Endothelial cell of umbilical vein (primary cell): ENCODE measurements around the gene ABHD4. TPM values are rescaled to one million over a fixed set of nuclear protein-coding genes. Genes with fewer than 3 reads are reported as not detected.

Experiments used
- BruUV-seq: library from RNA; stranded (reverse); fragments of 400-500 nt; replicated peaks from 2 replicates; lab custom pipeline; 2021; lab: Mats Ljungman, UMichigan
- CTCF ChIA-PET: fragments of 300-600, 350-600 bp; sonication (Branson Sonifier 250); formaldehyde crosslinking; loops from one replicate; lab custom pipeline; 2021; ENCODE audit warnings: antibody characterized with exemption, inconsistent platforms; lab: Charles Lee
- POLR2A ChIA-PET: fragments of 300-600, 350-600 bp; sonication (Branson Sonifier 250); formaldehyde crosslinking; loops from one replicate; lab custom pipeline; 2021; ENCODE audit warnings: antibody characterized with exemption, inconsistent platforms; lab: Charles Lee
- DNase-seq: peaks from one replicate; pipeline ENCODE4 v3.0.0-alpha.2; 2011; ENCODE audit warnings: low read depth, low spot score
- FAIRE-seq: peaks from 2 replicates; lab custom pipeline; 2011; peaks lifted over from hg19 to GRCh38; lab: Jason Lieb, UNC
- H2AFZ ChIP-seq: 2 replicates; pipeline ENCODE4 v1.6.0; 2012; ENCODE audit warnings: low read depth, low read length, control low read depth, inconsistent platforms
- H3K27ac ChIP-seq: 2 replicates; pipeline ENCODE4 v1.5.1; 2011; ENCODE audit warnings: low read depth, mild to moderate bottlenecking, control low read depth, low read length, moderate library complexity; ENCODE audit not compliant: insufficient read depth
- H3K27me3 ChIP-seq, 2 experiments: 2 replicates each; pipeline versions ENCODE4 v1.6.0 to v1.6.1; 2011; ENCODE audit warnings: low read length in 2 of 2, mixed read lengths in 1 of 2; ENCODE audit not compliant: control insufficient read depth in 2 of 2, insufficient read depth in 2 of 2
- H3K36me3 ChIP-seq, 2 experiments: 2 replicates in 1 of 2; 3 replicates in 1 of 2; pipeline ENCODE4 v1.5.1; 2011; ENCODE audit warnings: low read length in 2 of 2, mild to moderate bottlenecking in 1 of 2, moderate library complexity in 1 of 2; ENCODE audit not compliant: control insufficient read depth in 2 of 2, insufficient read depth in 2 of 2; ENCODE audit errors: extremely low read depth in 1 of 2
- H3K4me1 ChIP-seq: 3 replicates; pipeline ENCODE4 v1.5.1; 2011; ENCODE audit warnings: mild to moderate bottlenecking, low read length; ENCODE audit not compliant: control insufficient read depth, insufficient read depth; ENCODE audit errors: extremely low read depth
- H3K4me2 ChIP-seq: 2 replicates; pipeline ENCODE4 v1.6.1; 2011; ENCODE audit warnings: low read length, control low read depth, mixed read lengths; ENCODE audit not compliant: insufficient read depth
- H3K4me3 ChIP-seq, 3 experiments: fragments of 200-600 bp in 1 of 3; sonication (generic), shearing (Covaris generic) in 1 of 3; replicated peaks in 1 of 3; 2 replicates each; pipeline ENCODE4 v1.5.1; 2011 to 2016; ENCODE audit warnings: control low read depth in 3 of 3, low read length in 3 of 3, mild to moderate bottlenecking in 2 of 3, inconsistent platforms in 1 of 3, low read depth in 1 of 3, moderate library complexity in 1 of 3; ENCODE audit not compliant: insufficient read depth in 1 of 3
- H3K79me2 ChIP-seq: 2 replicates; pipeline ENCODE4 v1.6.0; 2012; ENCODE audit warnings: low read length, inconsistent platforms; ENCODE audit not compliant: control insufficient read depth, insufficient read depth
- H3K9ac ChIP-seq: replicated peaks from 2 replicates; pipeline ENCODE3; 2011; ENCODE audit warnings: low read length, control low read depth; ENCODE audit not compliant: insufficient read depth; ENCODE audit errors: extremely low read depth
- H3K9me1 ChIP-seq: replicated peaks from 3 replicates; pipeline ENCODE4 v1.6.0; 2011; ENCODE audit warnings: mild to moderate bottlenecking, low read length; ENCODE audit not compliant: control insufficient read depth, insufficient read depth; ENCODE audit errors: extremely low read depth
- H3K9me3 ChIP-seq: replicated peaks from 2 replicates; pipeline ENCODE4 v1.5.1; 2012; ENCODE audit warnings: low read length, inconsistent platforms; ENCODE audit not compliant: control insufficient read depth, insufficient read depth
- H4K20me1 ChIP-seq: replicated peaks from 2 replicates; pipeline ENCODE3; 2011; ENCODE audit warnings: mild to moderate bottlenecking, low read length; ENCODE audit not compliant: control insufficient read depth, insufficient read depth; ENCODE audit errors: extremely low read depth
- CTCF ChIP-seq, 2 donors: IDR thresholded peaks; 1 replicate in 1 of 2; 2 replicates in 1 of 2; pipeline ENCODE4 v1.5.1; 2011; ENCODE audit warnings: low read length in 2 of 2, mild to moderate bottlenecking in 2 of 2, moderate library complexity in 2 of 2, control low read depth in 1 of 2, inconsistent platforms in 1 of 2, low read depth in 1 of 2; ENCODE audit not compliant: insufficient read depth in 1 of 2; ENCODE audit errors: extremely low read depth in 1 of 2
- EZH2 ChIP-seq: IDR thresholded peaks from 2 replicates; pipeline ENCODE4 v1.6.1; 2012; ENCODE audit warnings: borderline replicate concordance, low read depth, mild to moderate bottlenecking, moderate library complexity, low read length, inconsistent platforms; ENCODE audit not compliant: severe bottlenecking
- FOS ChIP-seq: IDR thresholded peaks from 2 replicates; pipeline ENCODE4 v1.6.1; 2011; ENCODE audit warnings: mild to moderate bottlenecking, low read length, moderate library complexity, borderline replicate concordance; ENCODE audit not compliant: insufficient read depth
- GATA2 ChIP-seq: IDR thresholded peaks from 2 replicates; pipeline ENCODE4 v1.7.0; 2011; ENCODE audit warnings: low read depth, mild to moderate bottlenecking, moderate library complexity, mixed read lengths, low read length; ENCODE audit not compliant: insufficient read length, insufficient read depth
- JUN ChIP-seq: IDR thresholded peaks from 2 replicates; pipeline ENCODE4 v1.6.1; 2011; ENCODE audit warnings: borderline replicate concordance, low read depth; ENCODE audit not compliant: insufficient read length, insufficient read depth
- MAX ChIP-seq: IDR thresholded peaks from 2 replicates; pipeline ENCODE4 v1.6.1; 2011; ENCODE audit not compliant: insufficient read depth, insufficient read length
- MYC ChIP-seq: IDR thresholded peaks from one replicate; pipeline ENCODE4 v1.6.1; 2011; ENCODE audit warnings: mild to moderate bottlenecking, low read depth, low read length
- POLR2A ChIP-seq: IDR thresholded peaks from 2 replicates; pipeline ENCODE4 v1.6.1; 2012; ENCODE audit warnings: low read depth, mild to moderate bottlenecking, control low read depth, low read length
- POLR2AphosphoS5 ChIP-seq: IDR thresholded peaks from 2 replicates; pipeline ENCODE4 v1.6.1; 2012; ENCODE audit warnings: low read depth, mild to moderate bottlenecking, control low read depth, low read length, moderate library complexity; ENCODE audit not compliant: insufficient read depth
- dilution Hi-C: fragments of 300-500 bp; cut with MboI; formaldehyde crosslinking; loops from one replicate; pipeline ENCODE4 v1.15.0; 2019; ENCODE audit warnings: low sequenced_read_pairs; ENCODE audit not compliant: extremely low pct_ligation_motif_present
- intact Hi-C: fragments of 100-400 bp; cut with micrococcal nuclease; formaldehyde crosslinking; loops from one replicate; pipeline ENCODE4 v1.10.0; 2022
- polyA plus RNA-seq, 4 experiments: library from polyadenylated mRNA; depleted of rRNA in 3 of 4; stranded (reverse) in 3 of 4; unstranded in 1 of 4; fragments of >200 nt; gene quantifications; 2 replicates each; pipeline versions ENCODE4 v1.2.1 to v1.2.3, GENCODE V29; 2011 to 2012; ENCODE audit warnings: missing spikeins in 1 of 4
- total RNA-seq: library from RNA; stranded (reverse); gene quantifications from 2 replicates; pipeline ENCODE4 v1.2.3, GENCODE V29; 2021

ABHD4 gene
- total and polyA plus RNA-seq, 2 donors (not counting 3 experiments of a cell fraction or from before 2014, with no cell fraction given), result 34.8 to 45.5 TPM

GRCh38 chr14:22656945-22657731 is 59.0 kb downstream of the ABHD4 start:
- Histone ChIP-seq H3K9me1 (no peaks in the 10 kb centered on the region), H3K9me3 (no peaks in the 10 kb centered on the region), H3K27me3 (no peaks in the 10 kb centered on the region), H3K27ac (peak overlapping the region; percentile 19), H3K4me2 (no peak overlapping the region), H3K9ac (no peak overlapping the region), H3K36me3 (no peaks in the 10 kb centered on the region), H2AFZ (no peak overlapping the region), H3K4me1 (peaks cover 35% of the 10 kb centered on the region), H3K79me2 (no peaks in the 10 kb centered on the region), H3K4me3 (no peak overlapping the region), H4K20me1 (no peaks in the 10 kb centered on the region)
- no TSS peak for BruUV-seq
- FAIRE-seq (no peak), DNase-seq (peak; percentile 16)
- ChIA-PET POLR2A (no interaction called here), CTCF (interaction anchor here (0.6 to 9.9 kb wide), 31 partner anchors 11 to 276 kb away, joined by 3 to 293 read pairs (median 9); partner anchors contain the start of genes MMP14, OXA1L and SLC7A7)
- intact Hi-C loops (no loop called here), dilution Hi-C loops (no loop called here)
- TF ChIP-seq CTCF (IDR thresholded peaks at IDR 0.05; ENCODE audit: extremely low read depth in 1 of 2, insufficient read depth in 1 of 2, low read depth in 1 of 2, low read length in 2 of 2) (no peak), POLR2AphosphoS5 (no peak), JUN (no peak), FOS (no peak), MAX (no peak), EZH2 (no peak), GATA2 (no peak), MYC (no peak), POLR2A (no peak)
